ENCODE data around the gene TESK1. TPM values are rescaled to one million over a fixed set of nuclear protein-coding genes. Genes with fewer than 3 reads are reported as not detected.

TESK1 gene
- total RNA-seq, 2 experiments from 2014 or later, result 26.1 to 26.9 TPM

- no peak for TF ChIP-seq CTCF (IDR thresholded peaks at IDR 0.05)
- DNase-seq, result no peak
- ChIA-PET CTCF (interaction anchor here (0.8 to 24.5 kb wide), 17 partner anchors 9 to 225 kb away, joined by 3 to 313 read pairs (median 6); partner anchors contain the start of genes CREB3, SIT1, TLN1 and TPM2), POLR2A (interaction anchor here (0.5 to 5.3 kb wide), 13 partner anchors 10 to 155 kb away, joined by 3 to 64 read pairs (median 4); partner anchors contain the start of genes CREB3, SPAG8, TLN1 and TPM2)
- Mint-ChIP-seq H3K4me1 (ENCODE audit: low read depth) (peaks cover 57% of the 10 kb centered on the region), H3K36me3 (ENCODE audit: low read depth) (peaks cover 31% of the 10 kb centered on the region), H3K27ac (peak overlapping the region; percentile 96), H3K9me3 (no peaks in the 10 kb centered on the region), H3K4me3 (peak overlapping the region; percentile 81), H3K27me3 (peaks cover 2% of the 10 kb centered on the region)
- intact Hi-C loops (cut with micrococcal nuclease), result loop anchor here (5.0 to 10.0 kb wide), 2 partner anchors 70 to 158 kb away; partner anchors contain the start of genes HINT2 and SPAG8
- ATAC-seq, result no peak
Observed at GRCh38 chr9:35656831-35657545, 51.9 kb downstream of the TESK1 start.

DNA sequence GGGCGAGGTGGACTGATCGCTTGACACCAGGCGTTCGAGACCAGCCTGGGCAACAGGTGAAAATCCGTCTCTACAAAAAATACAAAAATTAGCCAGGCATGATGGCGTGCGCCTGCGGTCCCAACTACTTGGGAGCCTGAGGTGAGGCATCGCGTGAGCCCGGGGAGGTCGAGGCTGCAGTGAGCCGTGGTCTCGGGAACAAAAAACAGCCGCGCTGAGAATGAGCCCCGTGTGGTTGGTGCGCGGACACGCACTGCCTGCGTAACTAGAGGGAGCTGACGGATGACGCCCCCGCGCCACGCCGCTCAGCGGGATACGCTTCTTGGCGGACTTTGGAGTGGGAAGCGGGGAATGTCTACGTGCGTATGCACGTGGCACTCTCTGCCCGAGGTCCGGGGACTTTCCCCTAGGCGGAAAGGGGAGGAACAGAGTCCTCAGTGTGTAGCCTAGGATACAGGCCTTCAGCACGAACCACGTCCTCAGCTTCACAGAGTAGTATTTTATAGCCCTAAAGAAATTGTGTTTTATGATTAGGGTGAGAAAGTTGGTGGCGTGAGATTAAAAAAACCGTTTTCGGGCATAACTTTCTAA is 52.6 kb downstream of the TESK1 start, which contains the start of gene RMRP:
Gene RMRP, minus strand, starts transcription at position 474 of the 591 bp plus-strand sequence.
- intact Hi-C loops (cut with micrococcal nuclease), result loop anchor here (5.0 to 10.0 kb wide), 2 partner anchors 70 to 157 kb away; partner anchors contain the start of genes HINT2 and SPAG8
- Mint-ChIP-seq H3K9me3 (no peaks in the 10 kb centered on the region), H3K27ac (peak within 1 kb of the TSS; percentile 96), H3K4me1 (ENCODE audit: low read depth) (peaks cover 59% of the 10 kb centered on the region), H3K27me3 (peaks cover 2% of the 10 kb centered on the region), H3K36me3 (ENCODE audit: low read depth) (peaks cover 38% of the 10 kb centered on the region), H3K4me3 (peak within 1 kb of the TSS; percentile 81)
- DNase-seq (peak; percentile 97), ATAC-seq (peak; percentile 95)
- no peak for TF ChIP-seq CTCF (IDR thresholded peaks at IDR 0.05)
- POLR2A ChIA-PET, result interaction anchor here (0.5 to 5.3 kb wide), 16 partner anchors 10 to 154 kb away, joined by 3 to 64 read pairs (median 4); partner anchors contain the start of genes CREB3, SPAG8, TLN1 and TPM2
- CTCF ChIA-PET, result interaction anchor here (0.5 to 24.5 kb wide), 26 partner anchors 10 to 1412 kb away, joined by 3 to 313 read pairs (median 4); partner anchors contain the start of genes CA9, CREB3, SIT1 and SPAG8

DNA sequence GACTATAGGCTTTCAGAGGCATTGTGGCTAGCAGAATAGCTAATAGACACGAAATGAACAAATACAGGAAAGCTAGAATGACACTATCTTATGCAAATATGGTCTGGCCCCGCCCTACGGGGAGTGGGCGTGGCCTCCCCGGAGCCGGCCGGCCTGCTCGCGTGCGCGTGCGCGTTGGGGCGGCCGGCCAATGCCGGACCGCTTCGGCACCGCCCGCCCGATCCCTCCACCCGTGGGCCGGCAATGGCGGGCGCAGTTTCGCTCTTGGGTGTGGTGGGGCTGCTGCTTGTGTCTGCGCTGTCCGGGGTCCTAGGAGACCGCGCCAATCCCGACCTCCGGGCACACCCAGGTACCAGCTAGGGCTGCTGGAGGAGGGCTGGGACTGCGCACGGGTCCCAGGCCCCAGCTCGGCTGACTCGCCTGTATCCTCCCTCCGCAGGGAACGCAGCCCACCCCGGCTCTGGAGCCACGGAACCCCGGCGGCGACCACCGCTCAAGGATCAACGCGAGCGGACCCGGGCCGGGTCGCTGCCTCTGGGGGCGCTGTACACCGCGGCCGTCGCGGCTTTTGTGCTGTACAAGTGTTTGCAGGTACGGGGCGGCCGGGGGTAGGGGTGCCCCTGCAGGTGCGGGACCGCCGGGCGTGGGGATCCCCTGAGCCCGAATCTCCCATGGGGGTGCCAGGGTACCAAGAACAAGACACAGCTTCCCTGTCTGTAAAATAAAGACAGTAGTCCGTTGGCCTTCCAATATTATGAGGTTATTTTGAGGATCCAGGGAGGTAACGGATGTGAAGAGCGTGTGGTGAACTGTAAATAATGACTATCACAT is 53.3 kb downstream of the TESK1 start, which contains the start of gene CCDC107:
Gene CCDC107, plus strand, starts transcription at position 156 of the 831 bp plus-strand sequence. Its CDS starts 88 bp downstream, at position 244.
- intact Hi-C loops (cut with micrococcal nuclease), result loop anchor here (5.0 to 10.0 kb wide), 2 partner anchors 69 to 156 kb away; partner anchors contain the start of genes HINT2 and SPAG8

More for the DNA sequence above, 53.3 kb downstream of the TESK1 start, which contains the start of gene CCDC107:
- TF ChIP-seq CTCF (IDR thresholded peaks at IDR 0.05), result peak; percentile 96
- Mint-ChIP-seq H3K27ac (peak within 1 kb of the TSS; percentile 96), H3K4me3 (peak within 1 kb of the TSS; percentile 81), H3K9me3 (no peaks in the 10 kb centered on the region), H3K36me3 (ENCODE audit: low read depth) (peaks cover 43% of the 10 kb centered on the region), H3K4me1 (ENCODE audit: low read depth) (peaks cover 63% of the 10 kb centered on the region), H3K27me3 (peaks cover 2% of the 10 kb centered on the region)
- DNase-seq (peak; percentile 82), ATAC-seq (peak; percentile 78)
- ChIA-PET POLR2A (interaction anchor here (0.7 to 5.3 kb wide), 17 partner anchors 9 to 154 kb away, joined by 3 to 64 read pairs (median 4); partner anchors contain the start of genes CREB3, SPAG8, TLN1 and TPM2), CTCF (interaction anchor here (0.5 to 24.5 kb wide), 30 partner anchors 9 to 1412 kb away, joined by 3 to 313 read pairs (median 4); partner anchors contain the start of genes CA9, CREB3, SIT1 and SPAG8)

Data from activated CD8-positive, alpha-beta T cell treated with anti-CD3 and anti-CD28 coated beads for 36 hours (primary cell).